HEK293 (cell line): ENCODE measurements around the gene TANC1.

ENCODE experiments used
- ATF2 ChIP-seq: fragments of 450-650 bp; formaldehyde crosslinking; IDR thresholded peaks from 2 replicates; pipeline ENCODE4 v1.5.1; 2016; ENCODE audit warnings: missing biosample characterization, missing genetic modification characterization, low read depth
- CTCF ChIP-seq: fragments of 450-650 bp; formaldehyde crosslinking; IDR thresholded peaks from 2 replicates; pipeline ENCODE4 v1.5.1; 2016; ENCODE audit warnings: missing biosample characterization, missing genetic modification characterization
- FEZF1 ChIP-seq: fragments of 450-650 bp; formaldehyde crosslinking; IDR thresholded peaks from 2 replicates; pipeline ENCODE4 v1.5.1; 2016; ENCODE audit warnings: missing biosample characterization, missing genetic modification characterization
- HOXC10 ChIP-seq: sonication (generic); formaldehyde crosslinking; IDR thresholded peaks from 2 replicates; pipeline ENCODE4 v1.8.1; 2023; ENCODE audit warnings: mild to moderate bottlenecking, missing genetic modification reagents
- REPIN1 ChIP-seq: fragments of 450-650 bp; formaldehyde crosslinking; IDR thresholded peaks from 2 replicates; pipeline ENCODE4 v1.5.1; 2017; ENCODE audit warnings: missing biosample characterization, missing genetic modification characterization, low read depth
- REST ChIP-seq: fragments of 450-650 bp; formaldehyde crosslinking; IDR thresholded peaks from 2 replicates; pipeline ENCODE4 v1.5.1; 2016; ENCODE audit warnings: missing biosample characterization, missing genetic modification characterization
- TRIM28 ChIP-seq: IDR thresholded peaks from 2 replicates; pipeline ENCODE4 v1.6.1; 2011; ENCODE audit warnings: low read length, control low read depth, borderline replicate concordance
- ZBTB10 ChIP-seq: fragments of 450-650 bp; formaldehyde crosslinking; IDR thresholded peaks from 2 replicates; pipeline ENCODE4 v1.5.1; 2016; ENCODE audit warnings: missing biosample characterization, missing genetic modification characterization
- ZBTB26 ChIP-seq: fragments of 450-650 bp; formaldehyde crosslinking; optimal IDR thresholded peaks from 2 replicates; pipeline ENCODE3; 2016; ENCODE audit warnings: missing biosample characterization, mild to moderate bottlenecking, missing genetic modification characterization
- ZFP37 ChIP-seq: fragments of 450-650 bp; formaldehyde crosslinking; IDR thresholded peaks from 2 replicates; pipeline ENCODE4 v1.5.1; 2016; ENCODE audit warnings: missing biosample characterization, missing genetic modification characterization
- ZNF112 ChIP-seq: fragments of 450-650 bp; formaldehyde crosslinking; IDR thresholded peaks from 2 replicates; pipeline ENCODE4 v1.5.0; 2017; ENCODE audit warnings: missing biosample characterization, missing genetic modification characterization
- ZNF146 ChIP-seq: fragments of 450-650 bp; formaldehyde crosslinking; IDR thresholded peaks from 2 replicates; pipeline ENCODE4 v1.5.1; 2016; ENCODE audit warnings: missing biosample characterization, missing genetic modification characterization
- ZNF2 ChIP-seq: fragments of 450-650 bp; formaldehyde crosslinking; IDR thresholded peaks from 2 replicates; pipeline ENCODE4 v1.5.1; 2016; ENCODE audit warnings: missing biosample characterization, missing genetic modification characterization
- ZNF211 ChIP-seq: fragments of 450-650 bp; formaldehyde crosslinking; IDR thresholded peaks from 2 replicates; pipeline ENCODE4 v1.5.1; 2016; ENCODE audit warnings: low read depth, missing biosample characterization, missing genetic modification characterization
- ZNF302 ChIP-seq: fragments of 450-650 bp; formaldehyde crosslinking; IDR thresholded peaks from 2 replicates; pipeline ENCODE4 v1.5.1; 2016; ENCODE audit warnings: missing biosample characterization, missing genetic modification characterization, low read depth
- ZNF350 ChIP-seq: fragments of 450-650 bp; formaldehyde crosslinking; IDR thresholded peaks from 2 replicates; pipeline ENCODE4 v1.5.0; 2017; ENCODE audit warnings: missing biosample characterization, mild to moderate bottlenecking, missing genetic modification characterization
- ZNF362 ChIP-seq: fragments of 450-650 bp; formaldehyde crosslinking; IDR thresholded peaks from 2 replicates; pipeline ENCODE4 v1.5.1; 2016; ENCODE audit warnings: missing biosample characterization, missing genetic modification characterization
- ZNF391 ChIP-seq: fragments of 450-650 bp; formaldehyde crosslinking; IDR thresholded peaks from 2 replicates; pipeline ENCODE4 v1.5.1; 2016; ENCODE audit warnings: low read depth, missing biosample characterization, missing genetic modification characterization, borderline replicate concordance
- ZNF501 ChIP-seq: fragments of 450-650 bp; formaldehyde crosslinking; IDR thresholded peaks from 2 replicates; pipeline ENCODE4 v1.5.1; 2016; ENCODE audit warnings: missing biosample characterization, missing genetic modification characterization
- ZNF514 ChIP-seq: fragments of 450-650 bp; formaldehyde crosslinking; IDR thresholded peaks from 2 replicates; pipeline ENCODE4 v1.5.1; 2016; ENCODE audit warnings: missing biosample characterization, missing genetic modification characterization
- ZNF549 ChIP-seq: fragments of 450-650 bp; IDR thresholded peaks from 2 replicates; pipeline ENCODE4 v1.5.1; 2018; ENCODE audit warnings: missing biosample characterization, missing genetic modification characterization, mild to moderate bottlenecking, inconsistent platforms, moderate library complexity
- ZNF555 ChIP-seq: fragments of 450-650 bp; formaldehyde crosslinking; conservative IDR thresholded peaks from 2 replicates; pipeline ENCODE4 v1.5.1; 2017; ENCODE audit warnings: missing biosample characterization, mild to moderate bottlenecking, missing genetic modification characterization, inconsistent platforms
- ZNF610 ChIP-seq: fragments of 450-650 bp; formaldehyde crosslinking; IDR thresholded peaks from 2 replicates; pipeline ENCODE4 v1.5.1; 2016; ENCODE audit warnings: missing biosample characterization, missing genetic modification characterization, borderline replicate concordance
- ZNF623 ChIP-seq: fragments of 450-650 bp; formaldehyde crosslinking; IDR thresholded peaks from 2 replicates; pipeline ENCODE4 v1.5.1; 2016; ENCODE audit warnings: missing biosample characterization, missing genetic modification characterization
- ZNF670 ChIP-seq: fragments of 450-650 bp; formaldehyde crosslinking; IDR thresholded peaks from 2 replicates; pipeline ENCODE4 v1.5.1; 2016; ENCODE audit warnings: missing biosample characterization, missing genetic modification characterization, low read depth
- ZNF677 ChIP-seq: fragments of 450-650 bp; IDR thresholded peaks from 2 replicates; pipeline ENCODE4 v1.5.0; 2018; ENCODE audit warnings: missing biosample characterization, mild to moderate bottlenecking, missing genetic modification characterization, moderate library complexity
- ZNF785 ChIP-seq: fragments of 450-650 bp; formaldehyde crosslinking; IDR thresholded peaks from 2 replicates; pipeline ENCODE4 v1.5.1; 2016; ENCODE audit warnings: missing biosample characterization, missing genetic modification characterization
- ZSCAN16 ChIP-seq: fragments of 450-650 bp; formaldehyde crosslinking; IDR thresholded peaks from 2 replicates; pipeline ENCODE4 v1.5.1; 2016; ENCODE audit warnings: missing biosample characterization, missing genetic modification characterization

TANC1 gene

GRCh38 chr2:158973116-158973956 lies 4.9 kb downstream of the TANC1 start (continued):
- no peak for TF ChIP-seq REST
- no peak for TF ChIP-seq ZNF677
- TF ChIP-seq ATF2 (tag by site-specific recombination): no peak
- no peak for TF ChIP-seq ZBTB10 (tag by site-specific recombination)
- no peak for TF ChIP-seq ZNF362
- peak; percentile 60; the same call in 1 of the 2 replicates for TF ChIP-seq ZNF501 (tag by site-specific recombination)
- TF ChIP-seq ZNF549: no peak
- no peak for TF ChIP-seq ZNF112 (tag by site-specific recombination)
- no peak; the same call in 1 of the 2 replicates for TF ChIP-seq ZNF146
- peak; percentile 82 for TF ChIP-seq ZNF610 (tag by site-specific recombination)
- no peak for TF ChIP-seq HOXC10
- no peak for TF ChIP-seq ZNF211 (tag by site-specific recombination)
- no peak for TF ChIP-seq CTCF
- no peak for TF ChIP-seq ZNF514 (tag by site-specific recombination)
- 0 out of 2 replicates have a peak, but pooled peaks have one; percentile 55 for TF ChIP-seq ZNF2
- no peak for TF ChIP-seq ZNF302 (tag by site-specific recombination)
- no peak for TF ChIP-seq ZSCAN16 (tag by site-specific recombination)
- TF ChIP-seq ZNF623 (tag by site-specific recombination): peak; percentile 17; the same call in 1 of the 2 replicates
- no peak for TF ChIP-seq ZNF555
- TF ChIP-seq REPIN1 (tag by site-specific recombination): no peak
- no peak for TF ChIP-seq ZNF670 (tag by site-specific recombination)
- TF ChIP-seq ZNF785 (tag by site-specific recombination): no peak
- no peak for TF ChIP-seq ZNF350 (tag by site-specific recombination)
- no peak for TF ChIP-seq ZBTB26
- peak; percentile 79; the same call in 1 of the 2 replicates for TF ChIP-seq TRIM28
- 0 out of 2 replicates have a peak, but pooled peaks have one; percentile 50 for TF ChIP-seq ZFP37 (tag by site-specific recombination)
- TF ChIP-seq ZNF391 (tag by site-specific recombination): peak; percentile 61; the same call in 1 of the 2 replicates
- peak; percentile 82 for TF ChIP-seq FEZF1 (tag by site-specific recombination)
